ENCODE data around the gene SPRR3. TPM values are rescaled to one million over a fixed set of nuclear protein-coding genes. Genes with fewer than 3 reads are reported as not detected.

Gene SPRR3
- total RNA-seq, 2 donors from 2014 or later, result not detected

DNA sequence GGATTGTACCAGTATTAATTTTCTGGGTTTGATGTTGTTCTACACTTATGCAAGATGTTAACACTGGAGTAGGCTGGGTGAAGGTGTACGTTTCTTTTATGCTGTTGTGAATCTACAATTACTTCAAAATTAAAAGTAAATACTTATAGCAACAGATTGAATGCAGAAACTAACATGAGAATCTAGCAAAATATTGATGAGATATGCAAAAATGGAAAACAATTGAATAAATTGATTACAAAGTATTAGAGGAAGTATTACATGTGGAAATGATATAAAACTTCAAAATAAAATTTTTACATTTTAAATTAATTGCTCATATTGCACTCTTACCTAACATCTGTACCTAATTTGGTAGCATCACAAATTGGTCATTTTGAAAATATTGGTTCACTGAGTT is 5.7 kb upstream of the SPRR3 start:
- H3K27me3 ChIP-seq (replicated peaks; ENCODE audit: insufficient read depth), result no peaks in the 10 kb centered on the region
- H3K36me3 ChIP-seq, result no peaks in the 10 kb centered on the region
- TF ChIP-seq POLR2A (IDR thresholded peaks at IDR 0.05) (no peak), CTCF (IDR thresholded peaks at IDR 0.05) (no peak), POLR2AphosphoS5 (IDR thresholded peaks at IDR 0.05) (no peak)
- DNase-seq (ENCODE audit: low spot score), result no peak
- no peaks in the 10 kb centered on the region for H3K4me1 ChIP-seq (replicated peaks)
- H3K9me3 ChIP-seq, result no peaks in the 10 kb centered on the region
- WGBS, result 42% methylated on average over 1 of the region's 1 CpG
- H3K4me3 ChIP-seq, result no peak overlapping the region
- H3K27ac ChIP-seq, result no peak overlapping the region
- intact Hi-C loops (cut with DNase I), result no loop called here

DNA sequence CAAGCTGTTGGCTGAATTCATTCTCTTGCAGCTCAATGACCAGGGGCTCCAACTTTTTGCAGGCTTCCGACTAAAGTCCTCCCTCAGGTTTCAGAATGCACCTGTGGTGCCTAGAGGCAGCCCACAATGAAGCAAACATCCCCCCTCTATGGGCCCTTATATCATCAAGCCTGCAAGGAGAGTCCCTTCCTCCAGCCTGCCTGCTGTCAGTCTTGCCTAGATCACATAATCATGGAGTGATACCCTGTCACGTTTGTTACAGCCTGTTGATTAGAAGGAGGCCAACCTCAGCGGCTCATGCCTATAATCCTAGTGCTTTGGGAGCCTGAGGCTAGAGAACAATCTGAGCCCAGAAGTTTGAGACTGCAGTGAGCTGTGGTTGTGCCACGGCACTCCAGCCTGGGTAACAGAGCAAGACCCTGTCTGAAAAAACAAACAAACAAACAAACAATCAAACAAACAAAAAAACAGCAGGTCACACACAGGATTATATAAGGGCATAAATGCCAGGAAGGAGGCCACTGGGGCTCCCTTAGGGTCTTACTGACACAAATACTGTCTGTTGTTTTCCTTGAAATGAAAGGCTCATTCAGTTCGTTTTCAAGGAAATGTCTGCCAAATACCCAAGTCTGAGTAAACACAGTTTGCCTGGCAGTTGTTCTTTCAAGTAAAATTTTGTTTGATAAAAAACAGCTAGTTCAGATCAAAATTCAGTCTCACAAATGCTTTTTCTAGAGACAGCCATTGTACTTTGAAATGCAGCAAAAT is 4.7 kb upstream of the SPRR3 start:
- Histone ChIP-seq H3K4me3 (no peak overlapping the region), H3K4me1 (replicated peaks) (no peaks in the 10 kb centered on the region), H3K36me3 (no peaks in the 10 kb centered on the region), H3K27me3 (replicated peaks; ENCODE audit: insufficient read depth) (no peaks in the 10 kb centered on the region), H3K27ac (no peak overlapping the region), H3K9me3 (no peaks in the 10 kb centered on the region)
- WGBS, result 10% methylated on average over 5 of the region's 5 CpGs
- DNase-seq (ENCODE audit: low spot score), result no peak
- intact Hi-C loops (cut with DNase I), result no loop called here
- TF ChIP-seq CTCF (IDR thresholded peaks at IDR 0.05) (no peak), POLR2A (IDR thresholded peaks at IDR 0.05) (no peak), POLR2AphosphoS5 (IDR thresholded peaks at IDR 0.05) (no peak)

DNA sequence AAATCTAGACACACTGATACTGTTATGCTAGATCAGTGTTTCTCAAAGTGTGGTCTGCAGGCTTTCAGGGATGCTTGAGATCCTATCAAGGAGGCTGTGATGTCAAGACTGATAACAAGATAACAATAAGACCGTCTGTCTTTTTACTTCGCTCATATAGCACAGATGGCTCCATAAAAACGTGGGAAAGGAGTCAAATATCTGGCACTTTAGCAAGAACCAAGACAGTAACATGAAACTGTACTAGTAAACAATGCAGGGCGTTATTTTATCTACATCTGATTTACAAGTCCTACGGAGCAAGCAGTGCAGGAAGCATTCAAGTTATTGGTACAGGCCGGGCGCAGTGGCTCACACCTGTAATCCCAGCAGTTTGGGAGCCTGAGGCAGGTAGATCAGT is 3.6 kb upstream of the SPRR3 start:
- no peaks in the 10 kb centered on the region for H3K27me3 ChIP-seq (replicated peaks; ENCODE audit: insufficient read depth)
- DNase-seq (ENCODE audit: low spot score), result no peak
- TF ChIP-seq POLR2A (IDR thresholded peaks at IDR 0.05) (no peak), POLR2AphosphoS5 (IDR thresholded peaks at IDR 0.05) (no peak), CTCF (IDR thresholded peaks at IDR 0.05) (no peak)
- no peaks in the 10 kb centered on the region for H3K4me1 ChIP-seq (replicated peaks)
- WGBS, result 11% methylated on average over 7 of the region's 7 CpGs
- intact Hi-C loops (cut with DNase I), result no loop called here
- no peaks in the 10 kb centered on the region for H3K9me3 ChIP-seq
- no peak overlapping the region for H3K4me3 ChIP-seq
- no peak overlapping the region for H3K27ac ChIP-seq
- no peaks in the 10 kb centered on the region for H3K36me3 ChIP-seq

DNA sequence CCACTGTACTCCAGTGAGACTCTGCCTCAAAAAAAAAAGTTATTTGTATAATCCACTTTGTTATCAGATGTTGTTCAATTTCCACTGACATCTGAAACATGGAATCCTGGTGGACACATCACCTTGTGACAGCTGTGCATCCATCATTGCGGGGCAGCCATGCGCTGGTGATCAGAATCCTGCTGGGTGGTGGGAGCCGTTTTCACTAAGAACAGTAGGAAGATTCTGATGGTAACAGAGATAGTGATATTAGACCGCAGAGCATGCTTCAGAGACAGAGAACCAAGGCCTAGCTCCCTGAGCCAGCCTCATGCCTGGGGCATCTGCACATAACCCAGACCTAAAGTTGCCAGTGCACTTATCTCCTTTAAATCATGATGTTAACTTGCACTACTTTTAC is 3.1 kb upstream of the SPRR3 start:
- WGBS, result 79% methylated on average over 4 of the region's 4 CpGs
- intact Hi-C loops (cut with DNase I), result no loop called here

More for the DNA sequence above, 3.1 kb upstream of the SPRR3 start:
- TF ChIP-seq POLR2A (IDR thresholded peaks at IDR 0.05) (no peak), POLR2AphosphoS5 (IDR thresholded peaks at IDR 0.05) (no peak), CTCF (IDR thresholded peaks at IDR 0.05) (no peak)
- H3K27ac ChIP-seq, result no peak overlapping the region
- H3K4me1 ChIP-seq (replicated peaks), result no peaks in the 10 kb centered on the region
- H3K4me3 ChIP-seq, result no peak overlapping the region
- DNase-seq (ENCODE audit: low spot score), result no peak
- no peaks in the 10 kb centered on the region for H3K9me3 ChIP-seq
- no peaks in the 10 kb centered on the region for H3K27me3 ChIP-seq (replicated peaks; ENCODE audit: insufficient read depth)
- H3K36me3 ChIP-seq, result no peaks in the 10 kb centered on the region

All from prostate gland (tissue), 2 donors.